Activated CD4-positive, alpha-beta T cell treated with anti-CD3 and anti-CD28 coated beads, Interleukin-2, Interleukin-6, amounts not matched to agents 100 ng/mL and 50 ng/mL, durations not matched to agents 16 hours and 8 hours (primary cell): ENCODE results near the gene GTF2E1.
"Not testable (repeated sequence)": the region's sequence is repeated elsewhere in the genome, so short reads cannot be mapped to it uniquely, and the experiment has no call there.

Experiments
- DNase-seq: peaks from one replicate; pipeline ENCODE4 v3.0.0-alpha.2; 2020

The GTF2E1 gene

DNA sequence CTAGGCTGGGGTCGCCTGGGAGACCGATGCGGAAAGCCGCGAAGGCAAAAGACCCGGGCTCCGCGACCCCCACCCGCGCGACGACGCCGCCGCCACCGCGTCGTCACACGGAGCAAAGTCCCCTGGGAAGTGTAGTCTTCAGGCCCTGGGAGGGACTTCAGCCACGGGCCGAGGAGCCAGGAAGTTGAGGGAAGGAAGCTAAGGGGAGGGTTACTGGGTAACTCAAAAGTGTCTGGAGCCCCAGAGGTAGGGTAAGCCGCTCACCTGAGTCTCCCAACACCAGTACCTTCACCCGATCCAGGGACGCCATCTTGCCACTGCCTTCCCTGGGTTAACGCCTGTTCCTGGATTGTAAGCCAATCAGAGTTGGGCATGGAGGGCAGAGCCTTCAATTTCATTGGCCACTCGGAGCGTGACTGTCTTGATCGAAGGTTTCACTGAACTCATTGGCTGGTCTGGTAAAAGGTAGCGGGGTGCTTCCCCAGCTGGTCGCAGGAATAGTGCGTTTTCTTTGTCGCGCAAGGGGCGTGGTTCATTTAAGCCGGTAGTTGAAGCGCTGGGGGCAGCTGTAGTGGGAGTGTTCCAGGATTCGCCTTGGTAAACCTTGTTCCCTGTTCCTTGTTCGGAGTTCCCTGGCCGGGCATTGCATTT lies at the start of gene GTF2E1, which contains the start of gene RABL3:
GTF2E1 (plus strand) TSS at position 547 of the 651 bp plus-strand sequence. CDS start 7,809 bp downstream, outside the sequence.
RABL3 (minus strand) TSS at position 319 of the 651 bp plus-strand sequence; CDS start at position 310, 9 bp downstream.
- peak; percentile 98 for DNase-seq

DNA sequence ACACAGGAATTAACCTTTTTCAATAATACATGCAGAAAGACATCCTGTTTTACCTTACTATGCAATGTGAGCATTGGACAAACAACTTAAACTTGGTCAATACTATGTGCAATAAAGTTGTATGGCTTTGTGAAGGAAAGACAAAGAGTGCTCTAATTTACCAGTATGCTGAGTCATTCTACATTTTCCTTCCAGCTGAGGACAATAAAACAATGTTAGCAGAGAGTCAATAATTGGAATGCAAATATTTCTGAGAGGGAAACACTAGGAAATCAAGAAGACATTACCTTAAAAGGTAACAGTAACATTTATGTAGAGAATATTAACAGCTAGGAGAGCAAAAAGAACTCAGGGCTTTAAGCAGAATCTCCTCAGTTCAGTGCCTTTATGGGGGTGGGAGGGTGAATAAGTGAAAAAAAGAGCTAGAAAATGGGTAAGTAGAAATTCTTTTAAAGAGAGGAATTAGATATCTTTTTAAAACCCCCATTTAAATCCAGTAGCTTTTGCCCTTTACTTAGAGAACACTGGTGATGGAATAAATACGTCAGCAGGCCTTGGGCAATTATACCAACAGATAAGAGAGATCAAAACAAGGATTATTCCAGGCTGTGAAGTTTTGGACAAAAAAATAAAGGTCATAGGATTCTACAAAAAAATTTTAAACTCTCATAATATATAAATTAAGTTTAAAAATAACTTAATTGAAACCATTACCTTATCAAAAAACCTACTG lies 48.9 kb upstream of the GTF2E1 start:
- no peak for DNase-seq

DNA sequence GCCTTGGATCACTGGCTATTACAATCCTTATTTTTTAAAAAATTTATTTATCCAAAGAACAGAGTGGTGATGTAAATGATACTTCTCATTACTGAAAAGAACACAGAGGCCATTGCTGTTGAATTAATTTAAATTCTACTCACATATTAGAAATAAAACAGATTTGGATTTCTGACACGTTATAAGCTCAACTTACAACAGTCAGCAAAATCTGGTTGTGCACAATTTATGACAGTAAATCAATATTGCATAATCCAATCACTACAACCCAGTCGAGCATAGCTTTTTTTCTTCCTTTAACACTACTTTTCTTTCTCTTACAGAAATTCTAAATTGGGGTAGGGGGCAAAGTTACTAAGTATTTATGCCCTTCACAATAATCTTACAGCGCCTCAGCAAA lies 43.2 kb upstream of the GTF2E1 start:
- no peak for DNase-seq

DNA sequence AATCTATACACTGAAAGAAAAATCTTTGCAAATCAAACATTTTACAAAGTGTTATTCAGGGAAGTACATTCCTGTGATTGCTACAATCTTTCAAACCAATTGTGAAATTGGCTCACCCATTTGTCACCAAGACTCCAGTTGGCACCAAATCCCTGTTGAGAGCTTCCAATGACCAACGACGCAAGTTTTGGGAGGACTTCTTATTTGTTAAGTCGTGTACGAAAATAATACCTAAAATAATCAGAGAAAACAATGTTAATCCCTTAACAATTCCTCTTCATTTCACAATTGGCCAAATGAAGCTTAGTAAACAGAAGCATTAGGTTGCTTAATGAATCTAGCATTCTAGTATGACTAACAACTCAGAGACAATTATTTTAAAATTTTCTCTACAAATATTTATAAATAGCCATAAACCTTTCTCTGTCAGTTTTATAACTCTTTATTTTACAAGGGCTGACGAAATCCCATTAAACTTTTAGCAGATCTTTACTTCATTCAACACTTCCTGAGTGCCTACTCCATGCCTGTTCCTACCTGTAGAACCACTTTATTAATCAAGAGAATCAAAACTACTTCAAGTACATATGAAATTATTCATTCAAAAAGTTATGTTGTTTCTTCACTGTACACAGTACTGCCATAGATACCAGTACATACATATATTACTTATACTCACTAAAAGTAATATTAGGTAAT lies 36.5 kb upstream of the GTF2E1 start:
- DNase-seq: no peak

DNA sequence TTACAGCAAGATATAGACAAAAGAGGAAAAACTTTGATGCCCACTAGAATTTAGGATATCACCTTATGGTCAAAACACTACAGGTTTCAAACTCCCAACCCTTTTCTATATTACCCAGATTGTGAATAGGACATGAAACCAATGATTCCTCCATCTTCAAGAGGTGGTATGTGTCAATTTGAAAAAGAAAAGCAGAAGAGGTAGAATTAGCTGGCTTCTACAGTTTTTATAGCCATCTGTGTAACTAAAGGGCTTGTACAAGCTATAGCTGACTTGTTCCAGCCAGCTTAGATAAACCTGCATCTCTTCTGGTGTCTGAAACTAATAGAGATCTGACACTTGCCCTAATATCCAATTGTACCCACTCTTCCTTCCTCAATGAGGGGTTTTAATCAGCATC lies 35.6 kb upstream of the GTF2E1 start:
- DNase-seq: no peak

DNA sequence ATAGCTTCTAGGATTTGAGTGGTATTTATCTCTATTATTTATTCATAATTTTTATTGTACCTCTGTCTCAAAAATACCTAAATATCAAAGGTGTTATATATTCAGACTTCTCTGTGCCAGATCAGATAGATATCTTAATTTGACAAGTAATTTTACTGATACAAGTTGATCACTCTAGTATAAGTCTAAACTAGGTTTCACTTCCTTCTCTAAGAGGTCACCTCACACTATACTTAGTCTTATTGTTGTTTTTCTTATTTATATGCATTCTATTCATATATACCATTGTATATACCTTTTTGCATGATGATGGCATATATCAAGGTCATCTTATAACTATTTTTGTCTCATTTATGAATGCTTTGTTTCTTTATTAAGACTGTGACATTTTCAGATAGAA lies 34.1 kb upstream of the GTF2E1 start:
- no peak for DNase-seq

DNA sequence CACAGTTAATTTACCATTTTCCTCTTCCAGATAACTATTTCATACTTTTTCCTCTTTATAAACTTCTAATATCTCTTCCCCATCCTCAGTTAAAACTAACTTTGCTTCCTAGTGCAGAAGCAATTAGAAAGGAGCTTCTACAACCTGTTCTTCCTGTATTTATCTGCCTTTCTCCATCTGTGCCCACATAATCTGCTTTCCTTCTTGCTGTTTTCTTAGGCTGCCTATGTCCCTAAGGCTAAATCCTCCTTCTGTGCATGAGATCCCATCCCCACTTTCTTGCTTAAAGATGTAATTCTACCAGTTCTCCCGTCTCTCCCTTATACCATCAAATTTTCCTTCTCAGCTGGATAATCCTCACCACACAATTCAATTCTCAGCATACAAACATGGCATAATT lies 32.2 kb upstream of the GTF2E1 start:
- no peak for DNase-seq

DNA sequence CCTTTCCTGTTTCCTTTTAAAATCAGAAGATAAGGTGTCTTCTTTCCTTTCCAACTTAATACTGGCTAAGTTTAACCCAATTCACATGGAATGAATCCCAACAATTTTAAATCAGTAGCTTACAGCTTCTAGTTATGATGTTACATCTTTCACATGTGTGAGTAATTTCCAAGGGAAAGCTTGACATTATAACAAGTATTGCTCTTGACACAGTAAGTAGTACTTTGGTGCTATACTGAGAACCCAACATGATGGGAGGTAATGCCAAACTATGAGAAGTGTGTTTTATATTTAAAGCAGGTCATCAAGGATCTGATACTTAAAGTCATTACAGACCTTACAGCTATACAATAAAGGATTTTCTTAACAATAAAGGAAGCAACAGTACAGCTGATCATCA lies 29.3 kb upstream of the GTF2E1 start:
- DNase-seq: no peak

DNA sequence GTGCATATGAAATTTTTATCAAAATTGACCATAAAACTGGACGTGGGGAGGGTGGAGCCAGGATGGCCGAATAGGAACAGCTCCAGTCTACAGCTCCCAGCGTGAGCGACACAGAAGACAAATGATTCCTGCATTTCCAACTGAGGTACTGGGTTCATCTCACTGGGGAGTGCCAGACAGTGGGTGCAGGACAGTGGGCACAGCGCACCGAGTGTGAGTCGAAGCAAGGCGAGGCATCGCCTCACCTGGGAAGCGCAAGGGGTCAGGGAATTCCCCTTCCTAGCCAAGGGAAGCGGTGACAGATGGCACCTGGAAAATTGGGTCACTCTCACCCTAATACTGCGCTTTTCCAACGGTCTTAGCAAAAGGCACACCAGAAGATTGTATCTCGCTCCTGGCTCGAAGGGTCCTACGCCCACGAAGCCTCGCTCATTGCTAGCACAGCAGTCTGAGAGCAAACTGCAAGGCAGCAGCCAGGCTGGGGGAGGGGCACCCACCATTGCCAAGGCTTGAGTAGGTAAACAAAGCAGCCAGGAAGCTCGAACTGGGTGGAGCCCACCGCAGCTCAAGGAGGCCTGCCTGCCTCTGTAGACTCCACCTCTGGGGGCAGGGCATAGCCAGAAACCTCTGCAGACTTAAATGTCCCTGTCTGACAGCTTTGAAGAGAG lies 23.2 kb upstream of the GTF2E1 start:
- peak; percentile 20 for DNase-seq

DNA sequence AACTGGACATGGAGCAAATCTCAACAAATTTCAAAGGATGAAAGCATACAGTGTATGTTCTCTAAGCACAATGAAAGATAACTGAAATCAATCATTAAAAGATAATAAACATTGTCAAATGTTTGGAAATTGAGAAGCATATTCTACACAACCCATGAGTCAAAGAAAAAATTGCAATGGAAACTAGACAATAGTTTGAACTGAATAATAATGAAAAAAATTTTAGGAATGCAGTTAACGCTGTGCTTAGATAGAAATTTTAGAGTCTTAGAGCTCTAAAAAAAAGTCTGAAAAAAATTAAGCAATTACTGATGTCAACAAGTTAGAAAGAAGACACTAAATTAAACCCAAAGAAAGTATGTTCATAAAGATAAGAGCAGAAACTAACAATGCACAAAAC lies 15.8 kb upstream of the GTF2E1 start:
- DNase-seq: no peak

DNA sequence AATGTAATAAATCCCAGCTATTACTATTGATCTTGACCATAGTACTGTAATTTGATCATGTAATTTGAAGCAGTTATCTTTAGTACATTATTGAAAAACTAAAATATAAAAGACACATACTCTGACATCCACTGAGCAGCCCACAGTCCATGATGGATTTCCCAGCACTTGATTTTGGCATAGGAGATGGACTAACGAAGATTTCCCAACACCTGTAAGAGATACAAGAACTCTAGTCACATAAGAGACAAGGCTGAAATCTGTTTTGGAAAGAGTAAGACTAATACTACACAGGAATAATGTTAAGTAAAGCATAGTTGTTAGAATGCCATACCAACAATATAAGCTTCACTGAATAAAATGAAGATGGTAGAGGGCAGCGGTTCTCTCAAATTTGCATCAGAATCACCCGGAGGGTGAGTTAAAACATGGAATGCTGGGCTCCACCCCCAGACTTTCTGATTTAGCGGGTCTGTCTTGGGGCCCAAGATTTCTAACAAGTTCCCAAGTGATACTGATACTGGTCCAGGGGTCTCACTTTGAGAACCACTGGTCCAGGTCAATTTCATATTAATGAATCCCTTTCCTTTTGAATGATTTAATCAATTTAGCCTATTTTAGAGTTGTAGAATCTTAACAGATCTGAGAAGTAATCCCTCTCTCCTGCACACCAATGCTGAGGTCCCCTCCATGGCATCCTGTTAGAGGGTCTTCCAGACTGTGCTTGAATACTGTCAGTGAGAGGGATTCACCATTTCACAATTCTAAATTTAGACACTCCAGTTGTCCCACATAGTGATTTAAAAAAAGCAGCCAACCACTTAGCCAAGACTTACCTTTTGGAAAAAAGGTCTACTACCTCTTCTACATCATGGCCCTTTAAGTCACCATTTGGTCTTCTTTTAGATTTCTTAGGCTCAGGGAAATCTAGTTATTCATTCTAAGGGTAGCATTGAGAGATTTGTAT lies 11.7 kb upstream of the GTF2E1 start:
- DNase-seq: no peak

DNA sequence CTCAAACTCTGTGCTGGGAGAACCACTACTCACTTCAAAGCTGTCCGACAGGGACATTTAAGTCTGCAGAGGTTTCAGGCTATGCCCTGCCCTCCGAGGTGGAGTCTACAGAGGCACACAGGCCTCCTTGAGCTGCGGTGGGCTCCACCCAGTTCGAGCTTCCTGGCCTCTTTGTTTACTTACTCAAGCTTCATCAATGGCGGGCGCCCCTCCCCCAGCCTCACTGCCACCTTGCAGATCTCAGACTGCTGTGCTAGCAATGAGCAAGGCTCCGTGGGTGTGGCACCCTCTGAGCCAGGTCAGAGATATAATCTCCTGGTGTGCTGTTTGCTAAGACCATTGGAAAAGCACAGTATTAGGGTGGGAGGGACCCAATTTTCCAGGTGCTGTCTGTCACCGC lies 4.5 kb upstream of the GTF2E1 start:
- DNase-seq: not testable (repeated sequence)

DNA sequence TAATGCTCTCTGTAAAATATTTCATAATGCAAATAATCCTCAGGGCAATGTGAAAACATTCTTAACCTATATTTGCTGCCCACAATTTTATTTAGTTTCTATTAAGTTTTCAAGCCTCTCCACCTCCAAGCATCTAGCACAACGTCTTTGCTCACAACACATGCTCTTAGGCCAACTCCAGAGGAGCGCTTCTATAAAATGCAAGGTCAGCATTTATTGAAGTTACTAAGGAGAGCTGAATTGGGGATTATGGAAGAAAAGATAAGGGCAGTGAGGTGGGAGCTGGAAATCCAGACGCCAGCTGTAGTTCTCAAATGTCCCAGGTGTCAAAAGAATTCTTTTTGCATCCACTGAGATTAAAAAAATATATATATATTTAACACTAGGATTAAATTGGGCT lies 1.2 kb upstream of the GTF2E1 start:
- no peak for DNase-seq

DNA sequence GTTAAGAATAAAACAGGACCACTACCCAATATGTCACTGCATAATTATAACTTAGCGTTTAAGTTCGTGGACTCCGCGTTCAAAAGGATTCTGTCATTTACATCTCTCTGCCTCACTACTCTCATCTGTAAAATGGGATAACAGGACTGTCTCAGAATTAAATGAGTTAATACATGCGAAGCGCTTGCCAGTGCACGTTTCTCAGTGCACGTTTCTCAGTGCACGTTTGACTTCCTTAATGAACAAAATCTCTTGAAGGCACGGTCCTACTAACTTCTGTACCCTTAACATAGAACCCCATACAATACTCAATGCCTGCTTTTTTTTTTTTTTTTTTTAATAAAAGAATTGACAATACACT lies 727 bp upstream of the GTF2E1 start:
- no peak for DNase-seq

DNA sequence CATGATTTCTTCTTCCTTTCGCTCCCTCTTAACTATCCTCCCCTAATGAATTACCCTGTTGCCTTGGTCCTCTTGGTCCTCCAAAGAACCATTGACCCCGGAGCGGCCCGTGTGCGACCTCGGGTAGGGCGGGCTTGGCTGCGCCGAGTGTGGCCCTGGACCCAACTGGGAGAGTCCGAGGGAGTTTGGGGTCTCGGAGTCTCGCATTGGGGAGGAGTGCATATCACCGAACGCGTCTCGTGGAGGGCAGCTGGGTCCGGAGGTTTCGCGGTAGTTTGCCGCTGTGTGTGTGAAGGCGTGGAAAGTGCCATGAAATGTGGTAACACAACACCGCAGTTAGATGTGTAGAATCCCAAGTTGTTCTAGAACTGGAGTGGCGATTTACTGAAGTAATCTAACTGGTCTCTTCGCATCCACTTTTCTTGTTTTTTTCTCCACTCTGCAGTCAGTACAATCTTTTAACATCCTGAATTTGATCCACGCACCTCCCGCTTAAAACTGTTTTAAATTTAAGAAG lies 363 bp downstream of the GTF2E1 start:
- peak; percentile 29 for DNase-seq

DNA sequence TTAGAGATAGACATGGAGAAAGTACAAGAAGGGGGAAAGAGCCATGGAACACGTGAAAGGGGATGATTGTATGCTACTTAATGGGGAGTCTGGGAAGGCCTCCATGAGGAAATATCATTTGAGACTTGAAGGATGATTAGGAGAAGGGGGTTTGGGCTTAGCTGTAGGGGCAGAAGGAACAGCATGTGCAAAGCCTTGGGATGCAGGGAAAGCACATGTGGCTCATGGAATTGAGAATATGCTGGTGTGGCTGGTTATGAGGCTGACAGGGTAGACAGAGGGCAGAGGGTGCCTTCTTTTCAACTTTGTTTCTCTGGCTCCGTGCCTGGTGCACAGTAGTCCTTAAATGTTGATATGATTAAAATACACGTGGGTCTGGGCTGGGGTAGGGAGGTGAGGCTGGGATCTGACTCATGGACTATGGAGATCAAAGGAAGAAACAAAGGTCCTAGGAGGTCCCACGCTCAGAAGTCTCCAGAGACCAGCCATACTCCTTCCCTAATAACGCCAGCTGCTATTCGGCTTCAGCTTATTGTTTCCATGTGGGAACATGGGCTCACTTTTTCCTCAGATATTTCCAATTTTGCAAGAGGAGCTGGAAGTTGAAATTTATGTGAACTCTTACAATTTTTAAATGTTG lies 1.1 kb downstream of the GTF2E1 start:
- no peak for DNase-seq

DNA sequence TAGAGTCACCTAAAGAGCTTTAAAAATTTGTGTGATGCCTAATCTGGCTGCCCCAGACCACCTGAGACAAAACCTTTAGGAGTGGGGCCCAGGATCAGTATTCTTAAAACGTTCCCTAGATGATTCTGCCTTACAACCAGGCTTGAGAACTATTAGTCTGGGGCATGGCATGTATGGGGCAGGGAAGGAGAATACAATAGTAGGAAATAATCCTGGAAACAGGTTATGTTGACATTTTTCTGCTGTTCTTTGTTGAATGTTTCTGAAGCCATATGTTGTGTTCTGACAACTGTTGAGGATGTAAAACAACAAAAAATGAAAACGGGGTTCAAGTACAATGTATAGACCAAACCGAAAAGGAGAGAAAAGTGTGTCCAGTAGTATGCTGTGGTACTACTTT lies 2.9 kb downstream of the GTF2E1 start:
- DNase-seq: no peak

DNA sequence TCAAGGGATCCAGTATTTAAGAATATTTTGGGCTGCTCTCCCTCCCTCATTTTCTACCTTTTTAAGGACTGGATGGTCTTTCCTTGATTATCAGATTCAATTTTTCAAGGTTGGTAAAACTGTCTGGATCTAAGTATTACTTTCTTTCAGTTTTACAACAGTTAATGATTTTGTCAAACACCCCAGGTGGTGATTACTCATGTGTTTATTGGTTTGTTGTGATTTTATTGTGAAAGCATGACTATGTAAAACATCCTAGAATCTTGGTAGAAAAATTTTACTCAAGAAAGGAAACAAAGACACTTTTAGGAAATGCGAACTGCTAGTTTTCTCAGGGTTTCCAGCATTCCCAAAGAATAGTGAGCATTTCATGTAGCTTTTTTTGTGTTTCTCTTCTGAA lies 7.3 kb downstream of the GTF2E1 start:
- no peak for DNase-seq

DNA sequence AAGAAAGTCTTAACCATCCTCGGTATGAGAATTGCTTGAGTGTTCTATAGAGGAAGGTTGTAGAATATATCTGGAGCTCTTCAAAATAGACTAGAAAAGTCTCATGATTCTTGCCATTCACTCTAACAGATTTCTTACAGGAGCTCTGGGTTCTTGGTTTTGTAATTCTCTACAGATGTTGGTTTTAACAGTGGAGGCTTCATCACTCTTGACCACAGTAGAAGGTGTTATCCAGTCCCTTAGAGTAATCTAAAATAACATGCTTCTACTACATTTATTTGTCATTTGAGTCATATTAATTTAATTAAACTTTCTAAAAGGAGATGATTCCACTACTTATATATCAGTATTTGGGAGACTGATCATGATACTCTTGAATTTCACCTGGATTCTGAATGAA lies 9.7 kb downstream of the GTF2E1 start:
- DNase-seq: no peak

DNA sequence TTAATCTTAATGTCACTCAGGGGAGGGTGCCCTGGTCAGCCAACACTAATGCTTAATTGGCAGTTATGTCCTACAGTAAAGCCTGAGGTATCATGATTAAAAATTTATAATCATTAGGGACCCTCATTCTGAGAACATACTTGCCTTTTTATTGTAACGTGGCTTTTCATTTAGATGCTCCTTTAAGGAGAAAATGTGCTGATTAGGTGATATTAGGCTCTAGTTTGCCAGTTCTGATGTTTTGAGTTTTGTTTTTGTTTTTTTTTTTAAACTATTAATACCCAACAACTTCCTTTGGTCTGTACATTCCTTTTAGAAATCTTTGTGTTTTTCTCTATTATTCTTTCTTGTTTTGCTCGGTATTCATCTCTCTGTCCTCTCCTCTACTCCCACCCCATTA lies 10.3 kb downstream of the GTF2E1 start:
- no peak for DNase-seq

DNA sequence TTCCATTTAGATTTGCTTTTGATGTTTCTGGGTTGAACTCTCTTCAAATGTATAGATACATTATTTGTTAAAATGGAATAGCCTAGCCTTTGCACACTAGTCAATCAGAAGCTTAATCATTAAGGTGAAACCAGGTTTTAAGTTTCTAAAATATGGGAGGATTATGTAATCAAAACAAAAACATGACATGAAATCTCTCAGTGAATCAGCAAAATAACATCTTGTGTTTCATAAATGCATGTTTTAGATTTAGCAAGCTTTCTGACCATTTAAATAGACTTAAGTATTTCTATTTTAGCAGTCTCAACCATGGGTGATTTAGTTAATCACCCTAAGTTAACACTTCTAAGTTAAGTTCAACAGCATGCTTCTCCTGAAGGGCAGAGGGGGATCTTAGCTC lies 11.3 kb downstream of the GTF2E1 start:
- DNase-seq: no peak

DNA sequence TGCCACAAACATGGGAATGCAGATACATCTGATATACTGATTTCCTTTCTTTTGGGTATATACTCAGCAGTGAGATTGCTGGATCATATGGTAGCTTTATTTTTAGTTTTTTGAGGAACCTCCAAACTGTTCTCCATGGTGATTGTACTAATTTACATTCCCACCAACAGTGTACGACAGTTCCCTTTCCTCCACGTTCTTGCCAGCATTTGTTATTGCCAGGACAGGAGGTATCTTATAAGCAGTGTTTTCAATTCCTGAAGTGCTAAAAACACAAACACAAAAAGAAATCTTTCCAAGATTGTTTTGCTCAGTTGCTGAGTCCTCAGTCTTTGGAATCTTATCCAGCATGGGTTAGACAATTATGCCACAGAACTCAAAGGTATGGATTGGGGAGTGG lies 13.5 kb downstream of the GTF2E1 start:
- DNase-seq: no peak
